ENCODE data around the gene RIPK4. TPM values are rescaled to one million over a fixed set of nuclear protein-coding genes. Genes with fewer than 3 reads are reported as not detected.

Gene RIPK4
- polyA plus RNA-seq, 1 donor from 2014 or later: not detected

DNA sequence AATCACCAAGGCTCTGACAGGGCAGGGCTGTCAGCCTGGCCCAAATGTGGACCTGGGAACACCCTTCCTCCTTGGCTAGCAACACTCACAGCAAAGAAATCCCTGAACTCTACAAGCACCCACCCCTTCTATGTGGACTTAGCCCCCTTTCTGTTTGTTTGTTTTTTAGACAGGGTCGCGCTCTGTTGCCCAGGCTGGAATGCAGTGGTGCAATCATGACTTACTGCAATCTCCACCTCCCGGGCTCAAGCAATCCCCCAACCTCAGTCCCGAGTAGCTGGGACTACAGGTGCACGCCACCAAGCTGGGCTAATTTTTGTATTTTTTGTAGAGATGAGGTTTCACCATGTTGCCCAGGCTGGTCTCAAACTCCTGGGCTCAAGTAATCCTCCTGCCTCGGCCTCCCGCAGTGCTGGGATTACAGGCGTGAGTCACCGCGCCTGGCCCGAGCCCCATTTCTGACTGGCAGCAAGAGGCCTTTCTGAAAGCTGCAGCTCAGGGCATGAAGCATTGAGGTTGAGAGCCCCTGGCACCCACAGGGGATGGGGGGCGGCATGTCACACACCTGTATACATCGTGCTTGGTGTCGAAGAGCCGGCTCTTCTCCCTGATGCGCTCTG lies 16.2 kb downstream of the RIPK4 start:
- Histone ChIP-seq H3K36me3 (ENCODE audit: insufficient read depth, low read length) (no peaks in the 10 kb centered on the region), H4K20me1 (ENCODE audit: insufficient read depth) (no peaks in the 10 kb centered on the region), H3K27me3 (ENCODE audit: insufficient read depth, low read depth, low read length) (no peaks in the 10 kb centered on the region), H3K4me2 (ENCODE audit: low read length) (no peak overlapping the region), H3K27ac (ENCODE audit: low read length) (no peak overlapping the region), H2AFZ (ENCODE audit: low read depth, low read length) (no peak overlapping the region), H3K4me3 (ENCODE audit: low read length) (no peak overlapping the region), H3K9ac (ENCODE audit: low read length) (no peak overlapping the region), H3K9me3 (ENCODE audit: low read length) (no peaks in the 10 kb centered on the region), H3K9me2 (ENCODE audit: insufficient read depth, low read length) (no peaks in the 10 kb centered on the region), H3K79me2 (replicated peaks; ENCODE audit: insufficient read depth, low read length) (no peaks in the 10 kb centered on the region), H3F3A (ENCODE audit: insufficient read depth, low read length, poor library complexity, severe bottlenecking) (no peaks in the 10 kb centered on the region)
- TF ChIP-seq POLR2AphosphoS5 (IDR thresholded peaks at IDR 0.05) (no peak), EZH2 (IDR thresholded peaks at IDR 0.05; ENCODE audit: borderline replicate concordance, insufficient read depth, low read length, poor library complexity, severe bottlenecking) (no peak), MXI1 (conservative IDR thresholded peaks at IDR 0.05; ENCODE audit: poor library complexity, severe bottlenecking) (no peak), SMC3 (conservative IDR thresholded peaks at IDR 0.05; ENCODE audit: poor library complexity) (no peak), CTCF (IDR thresholded peaks at IDR 0.05; ENCODE audit: poor library complexity, severe bottlenecking) (no peak), RAD21 (conservative IDR thresholded peaks at IDR 0.05) (no peak), EP300 (conservative IDR thresholded peaks at IDR 0.05; ENCODE audit: poor library complexity, severe bottlenecking) (no peak), TAF1 (IDR thresholded peaks at IDR 0.05; ENCODE audit: low read depth) (no peak)
- TF ChIP-seq, protein P1, sequence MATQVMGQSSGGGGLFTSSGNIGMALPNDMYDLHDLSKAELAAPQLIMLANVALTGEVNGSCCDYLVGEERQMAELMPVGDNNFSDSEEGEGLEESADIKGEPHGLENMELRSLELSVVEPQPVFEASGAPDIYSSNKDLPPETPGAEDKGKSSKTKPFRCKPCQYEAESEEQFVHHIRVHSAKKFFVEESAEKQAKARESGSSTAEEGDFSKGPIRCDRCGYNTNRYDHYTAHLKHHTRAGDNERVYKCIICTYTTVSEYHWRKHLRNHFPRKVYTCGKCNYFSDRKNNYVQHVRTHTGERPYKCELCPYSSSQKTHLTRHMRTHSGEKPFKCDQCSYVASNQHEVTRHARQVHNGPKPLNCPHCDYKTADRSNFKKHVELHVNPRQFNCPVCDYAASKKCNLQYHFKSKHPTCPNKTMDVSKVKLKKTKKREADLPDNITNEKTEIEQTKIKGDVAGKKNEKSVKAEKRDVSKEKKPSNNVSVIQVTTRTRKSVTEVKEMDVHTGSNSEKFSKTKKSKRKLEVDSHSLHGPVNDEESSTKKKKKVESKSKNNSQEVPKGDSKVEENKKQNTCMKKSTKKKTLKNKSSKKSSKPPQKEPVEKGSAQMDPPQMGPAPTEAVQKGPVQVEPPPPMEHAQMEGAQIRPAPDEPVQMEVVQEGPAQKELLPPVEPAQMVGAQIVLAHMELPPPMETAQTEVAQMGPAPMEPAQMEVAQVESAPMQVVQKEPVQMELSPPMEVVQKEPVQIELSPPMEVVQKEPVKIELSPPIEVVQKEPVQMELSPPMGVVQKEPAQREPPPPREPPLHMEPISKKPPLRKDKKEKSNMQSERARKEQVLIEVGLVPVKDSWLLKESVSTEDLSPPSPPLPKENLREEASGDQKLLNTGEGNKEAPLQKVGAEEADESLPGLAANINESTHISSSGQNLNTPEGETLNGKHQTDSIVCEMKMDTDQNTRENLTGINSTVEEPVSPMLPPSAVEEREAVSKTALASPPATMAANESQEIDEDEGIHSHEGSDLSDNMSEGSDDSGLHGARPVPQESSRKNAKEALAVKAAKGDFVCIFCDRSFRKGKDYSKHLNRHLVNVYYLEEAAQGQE (IDR thresholded peaks at IDR 0.05; ENCODE audit: borderline replicate concordance): no peak

DNA sequence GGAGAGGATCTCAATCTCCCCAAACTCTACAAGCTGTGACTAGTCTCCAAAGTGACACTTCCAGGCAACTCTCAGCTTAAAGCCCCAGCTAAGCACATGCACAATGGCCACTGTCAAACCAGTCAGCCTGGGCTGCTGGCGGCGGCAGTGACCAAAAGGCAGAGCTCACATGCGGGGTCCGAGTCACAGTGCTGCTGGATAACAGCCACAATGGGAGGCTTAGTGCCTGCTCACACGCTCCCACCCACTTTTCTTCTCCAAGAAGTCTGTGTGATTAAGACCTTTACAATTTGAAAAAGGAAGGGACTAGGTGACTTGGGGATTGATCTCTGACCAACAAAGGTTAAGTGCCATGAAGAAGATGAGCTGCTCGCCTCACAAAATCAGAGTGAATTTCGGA lies 16.8 kb downstream of the RIPK4 start:
- H2AFZ ChIP-seq (ENCODE audit: low read depth, low read length): no peak overlapping the region
- H4K20me1 ChIP-seq (ENCODE audit: insufficient read depth): no peaks in the 10 kb centered on the region
- no peaks in the 10 kb centered on the region for H3K9me2 ChIP-seq (ENCODE audit: insufficient read depth, low read length)
- H3F3A ChIP-seq (ENCODE audit: insufficient read depth, low read length, poor library complexity, severe bottlenecking): no peaks in the 10 kb centered on the region
- TF ChIP-seq MXI1 (conservative IDR thresholded peaks at IDR 0.05; ENCODE audit: poor library complexity, severe bottlenecking) (no peak), EP300 (conservative IDR thresholded peaks at IDR 0.05; ENCODE audit: poor library complexity, severe bottlenecking) (no peak), SMC3 (conservative IDR thresholded peaks at IDR 0.05; ENCODE audit: poor library complexity) (no peak), CTCF (IDR thresholded peaks at IDR 0.05; ENCODE audit: poor library complexity, severe bottlenecking) (no peak), EZH2 (IDR thresholded peaks at IDR 0.05; ENCODE audit: borderline replicate concordance, insufficient read depth, low read length, poor library complexity, severe bottlenecking) (no peak), TAF1 (IDR thresholded peaks at IDR 0.05; ENCODE audit: low read depth) (no peak), RAD21 (conservative IDR thresholded peaks at IDR 0.05) (no peak), POLR2AphosphoS5 (IDR thresholded peaks at IDR 0.05) (no peak)
- TF ChIP-seq, protein P1 (IDR thresholded peaks at IDR 0.05; ENCODE audit: borderline replicate concordance): no peak
- no peak overlapping the region for H3K9ac ChIP-seq (ENCODE audit: low read length)
- no peak overlapping the region for H3K4me2 ChIP-seq (ENCODE audit: low read length)
- H3K27me3 ChIP-seq (ENCODE audit: insufficient read depth, low read depth, low read length): no peaks in the 10 kb centered on the region
- no peaks in the 10 kb centered on the region for H3K79me2 ChIP-seq (replicated peaks; ENCODE audit: insufficient read depth, low read length)
- no peaks in the 10 kb centered on the region for H3K9me3 ChIP-seq (ENCODE audit: low read length)
- H3K4me3 ChIP-seq (ENCODE audit: low read length): no peak overlapping the region
- H3K36me3 ChIP-seq (ENCODE audit: insufficient read depth, low read length): no peaks in the 10 kb centered on the region
- no peak overlapping the region for H3K27ac ChIP-seq (ENCODE audit: low read length)
